ENCODE results near the gene PPP2R2C.

DNA sequence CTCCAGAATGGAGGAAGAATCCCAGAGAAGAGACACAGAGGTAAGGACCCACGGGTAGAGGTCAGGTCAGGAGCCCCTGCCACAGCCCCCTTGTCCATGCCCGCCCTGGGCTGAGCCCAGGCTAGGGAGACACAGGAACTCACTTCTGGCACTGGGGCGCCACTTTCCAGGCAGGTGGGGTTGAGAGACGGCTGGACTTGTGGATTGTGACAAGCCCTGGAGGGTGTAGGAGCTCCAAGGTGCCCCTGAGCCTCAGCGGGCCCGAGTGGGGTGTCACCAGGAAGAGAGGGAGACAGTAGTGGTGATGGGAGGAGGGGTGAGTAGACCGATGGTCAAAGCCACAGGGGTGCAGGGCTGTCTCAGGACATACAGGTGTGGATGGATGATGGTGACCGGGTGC, 143.9 kb downstream of the PPP2R2C start:
- TF ChIP-seq, protein P1, sequence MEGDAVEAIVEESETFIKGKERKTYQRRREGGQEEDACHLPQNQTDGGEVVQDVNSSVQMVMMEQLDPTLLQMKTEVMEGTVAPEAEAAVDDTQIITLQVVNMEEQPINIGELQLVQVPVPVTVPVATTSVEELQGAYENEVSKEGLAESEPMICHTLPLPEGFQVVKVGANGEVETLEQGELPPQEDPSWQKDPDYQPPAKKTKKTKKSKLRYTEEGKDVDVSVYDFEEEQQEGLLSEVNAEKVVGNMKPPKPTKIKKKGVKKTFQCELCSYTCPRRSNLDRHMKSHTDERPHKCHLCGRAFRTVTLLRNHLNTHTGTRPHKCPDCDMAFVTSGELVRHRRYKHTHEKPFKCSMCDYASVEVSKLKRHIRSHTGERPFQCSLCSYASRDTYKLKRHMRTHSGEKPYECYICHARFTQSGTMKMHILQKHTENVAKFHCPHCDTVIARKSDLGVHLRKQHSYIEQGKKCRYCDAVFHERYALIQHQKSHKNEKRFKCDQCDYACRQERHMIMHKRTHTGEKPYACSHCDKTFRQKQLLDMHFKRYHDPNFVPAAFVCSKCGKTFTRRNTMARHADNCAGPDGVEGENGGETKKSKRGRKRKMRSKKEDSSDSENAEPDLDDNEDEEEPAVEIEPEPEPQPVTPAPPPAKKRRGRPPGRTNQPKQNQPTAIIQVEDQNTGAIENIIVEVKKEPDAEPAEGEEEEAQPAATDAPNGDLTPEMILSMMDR (conservative IDR thresholded peaks at IDR 0.05; ENCODE audit: low read depth in 2 of 2): no peak
- TF ChIP-seq EZH2phosphoT487 (IDR thresholded peaks at IDR 0.05; ENCODE audit: unreplicated experiment) (no peak), JUNB (IDR thresholded peaks at IDR 0.05; ENCODE audit: unreplicated experiment) (no peak), EZH2 (IDR thresholded peaks at IDR 0.05; ENCODE audit: low read depth, unreplicated experiment) (no peak), ZNF331 (CRISPR knock-in tag; IDR thresholded peaks at IDR 0.05; ENCODE audit: low read depth) (no peak), CREB1 (CRISPR knock-in tag; IDR thresholded peaks at IDR 0.05; ENCODE audit: low read depth) (no peak), POLR2AphosphoS5 (IDR thresholded peaks at IDR 0.05; ENCODE audit: low read depth) (no peak), NANOG (IDR thresholded peaks at IDR 0.05; ENCODE audit: borderline replicate concordance) (no peak), ZNF114 (CRISPR knock-in tag; IDR thresholded peaks at IDR 0.05) (no peak)
- TF ChIP-seq, protein P2, sequence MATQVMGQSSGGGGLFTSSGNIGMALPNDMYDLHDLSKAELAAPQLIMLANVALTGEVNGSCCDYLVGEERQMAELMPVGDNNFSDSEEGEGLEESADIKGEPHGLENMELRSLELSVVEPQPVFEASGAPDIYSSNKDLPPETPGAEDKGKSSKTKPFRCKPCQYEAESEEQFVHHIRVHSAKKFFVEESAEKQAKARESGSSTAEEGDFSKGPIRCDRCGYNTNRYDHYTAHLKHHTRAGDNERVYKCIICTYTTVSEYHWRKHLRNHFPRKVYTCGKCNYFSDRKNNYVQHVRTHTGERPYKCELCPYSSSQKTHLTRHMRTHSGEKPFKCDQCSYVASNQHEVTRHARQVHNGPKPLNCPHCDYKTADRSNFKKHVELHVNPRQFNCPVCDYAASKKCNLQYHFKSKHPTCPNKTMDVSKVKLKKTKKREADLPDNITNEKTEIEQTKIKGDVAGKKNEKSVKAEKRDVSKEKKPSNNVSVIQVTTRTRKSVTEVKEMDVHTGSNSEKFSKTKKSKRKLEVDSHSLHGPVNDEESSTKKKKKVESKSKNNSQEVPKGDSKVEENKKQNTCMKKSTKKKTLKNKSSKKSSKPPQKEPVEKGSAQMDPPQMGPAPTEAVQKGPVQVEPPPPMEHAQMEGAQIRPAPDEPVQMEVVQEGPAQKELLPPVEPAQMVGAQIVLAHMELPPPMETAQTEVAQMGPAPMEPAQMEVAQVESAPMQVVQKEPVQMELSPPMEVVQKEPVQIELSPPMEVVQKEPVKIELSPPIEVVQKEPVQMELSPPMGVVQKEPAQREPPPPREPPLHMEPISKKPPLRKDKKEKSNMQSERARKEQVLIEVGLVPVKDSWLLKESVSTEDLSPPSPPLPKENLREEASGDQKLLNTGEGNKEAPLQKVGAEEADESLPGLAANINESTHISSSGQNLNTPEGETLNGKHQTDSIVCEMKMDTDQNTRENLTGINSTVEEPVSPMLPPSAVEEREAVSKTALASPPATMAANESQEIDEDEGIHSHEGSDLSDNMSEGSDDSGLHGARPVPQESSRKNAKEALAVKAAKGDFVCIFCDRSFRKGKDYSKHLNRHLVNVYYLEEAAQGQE (IDR thresholded peaks at IDR 0.05; ENCODE audit: unreplicated experiment): no peak
- TF ChIP-seq, protein P3, sequence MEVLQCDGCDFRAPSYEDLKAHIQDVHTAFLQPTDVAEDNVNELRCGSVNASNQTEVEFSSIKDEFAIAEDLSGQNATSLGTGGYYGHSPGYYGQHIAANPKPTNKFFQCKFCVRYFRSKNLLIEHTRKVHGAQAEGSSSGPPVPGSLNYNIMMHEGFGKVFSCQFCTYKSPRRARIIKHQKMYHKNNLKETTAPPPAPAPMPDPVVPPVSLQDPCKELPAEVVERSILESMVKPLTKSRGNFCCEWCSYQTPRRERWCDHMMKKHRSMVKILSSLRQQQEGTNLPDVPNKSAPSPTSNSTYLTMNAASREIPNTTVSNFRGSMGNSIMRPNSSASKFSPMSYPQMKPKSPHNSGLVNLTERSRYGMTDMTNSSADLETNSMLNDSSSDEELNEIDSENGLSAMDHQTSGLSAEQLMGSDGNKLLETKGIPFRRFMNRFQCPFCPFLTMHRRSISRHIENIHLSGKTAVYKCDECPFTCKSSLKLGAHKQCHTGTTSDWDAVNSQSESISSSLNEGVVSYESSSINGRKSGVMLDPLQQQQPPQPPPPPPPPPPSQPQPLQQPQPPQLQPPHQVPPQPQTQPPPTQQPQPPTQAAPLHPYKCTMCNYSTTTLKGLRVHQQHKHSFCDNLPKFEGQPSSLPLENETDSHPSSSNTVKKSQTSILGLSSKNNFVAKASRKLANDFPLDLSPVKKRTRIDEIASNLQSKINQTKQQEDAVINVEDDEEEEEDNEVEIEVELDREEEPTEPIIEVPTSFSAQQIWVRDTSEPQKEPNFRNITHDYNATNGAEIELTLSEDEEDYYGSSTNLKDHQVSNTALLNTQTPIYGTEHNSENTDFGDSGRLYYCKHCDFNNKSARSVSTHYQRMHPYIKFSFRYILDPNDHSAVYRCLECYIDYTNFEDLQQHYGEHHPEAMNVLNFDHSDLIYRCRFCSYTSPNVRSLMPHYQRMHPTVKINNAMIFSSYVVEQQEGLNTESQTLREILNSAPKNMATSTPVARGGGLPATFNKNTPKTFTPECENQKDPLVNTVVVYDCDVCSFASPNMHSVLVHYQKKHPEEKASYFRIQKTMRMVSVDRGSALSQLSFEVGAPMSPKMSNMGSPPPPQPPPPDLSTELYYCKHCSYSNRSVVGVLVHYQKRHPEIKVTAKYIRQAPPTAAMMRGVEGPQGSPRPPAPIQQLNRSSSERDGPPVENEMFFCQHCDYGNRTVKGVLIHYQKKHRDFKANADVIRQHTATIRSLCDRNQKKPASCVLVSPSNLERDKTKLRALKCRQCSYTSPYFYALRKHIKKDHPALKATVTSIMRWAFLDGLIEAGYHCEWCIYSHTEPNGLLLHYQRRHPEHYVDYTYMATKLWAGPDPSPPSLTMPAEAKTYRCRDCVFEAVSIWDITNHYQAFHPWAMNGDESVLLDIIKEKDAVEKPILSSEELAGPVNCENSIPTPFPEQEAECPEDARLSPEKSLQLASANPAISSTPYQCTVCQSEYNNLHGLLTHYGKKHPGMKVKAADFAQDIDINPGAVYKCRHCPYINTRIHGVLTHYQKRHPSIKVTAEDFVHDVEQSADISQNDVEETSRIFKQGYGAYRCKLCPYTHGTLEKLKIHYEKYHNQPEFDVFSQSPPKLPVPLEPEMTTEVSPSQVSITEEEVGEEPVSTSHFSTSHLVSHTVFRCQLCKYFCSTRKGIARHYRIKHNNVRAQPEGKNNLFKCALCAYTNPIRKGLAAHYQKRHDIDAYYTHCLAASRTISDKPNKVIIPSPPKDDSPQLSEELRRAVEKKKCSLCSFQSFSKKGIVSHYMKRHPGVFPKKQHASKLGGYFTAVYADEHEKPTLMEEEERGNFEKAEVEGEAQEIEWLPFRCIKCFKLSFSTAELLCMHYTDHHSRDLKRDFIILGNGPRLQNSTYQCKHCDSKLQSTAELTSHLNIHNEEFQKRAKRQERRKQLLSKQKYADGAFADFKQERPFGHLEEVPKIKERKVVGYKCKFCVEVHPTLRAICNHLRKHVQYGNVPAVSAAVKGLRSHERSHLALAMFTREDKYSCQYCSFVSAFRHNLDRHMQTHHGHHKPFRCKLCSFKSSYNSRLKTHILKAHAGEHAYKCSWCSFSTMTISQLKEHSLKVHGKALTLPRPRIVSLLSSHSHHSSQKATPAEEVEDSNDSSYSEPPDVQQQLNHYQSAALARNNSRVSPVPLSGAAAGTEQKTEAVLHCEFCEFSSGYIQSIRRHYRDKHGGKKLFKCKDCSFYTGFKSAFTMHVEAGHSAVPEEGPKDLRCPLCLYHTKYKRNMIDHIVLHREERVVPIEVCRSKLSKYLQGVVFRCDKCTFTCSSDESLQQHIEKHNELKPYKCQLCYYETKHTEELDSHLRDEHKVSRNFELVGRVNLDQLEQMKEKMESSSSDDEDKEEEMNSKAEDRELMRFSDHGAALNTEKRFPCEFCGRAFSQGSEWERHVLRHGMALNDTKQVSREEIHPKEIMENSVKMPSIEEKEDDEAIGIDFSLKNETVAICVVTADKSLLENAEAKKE (CRISPR knock-in tag; IDR thresholded peaks at IDR 0.05): no peak
- TF ChIP-seq, protein P4, sequence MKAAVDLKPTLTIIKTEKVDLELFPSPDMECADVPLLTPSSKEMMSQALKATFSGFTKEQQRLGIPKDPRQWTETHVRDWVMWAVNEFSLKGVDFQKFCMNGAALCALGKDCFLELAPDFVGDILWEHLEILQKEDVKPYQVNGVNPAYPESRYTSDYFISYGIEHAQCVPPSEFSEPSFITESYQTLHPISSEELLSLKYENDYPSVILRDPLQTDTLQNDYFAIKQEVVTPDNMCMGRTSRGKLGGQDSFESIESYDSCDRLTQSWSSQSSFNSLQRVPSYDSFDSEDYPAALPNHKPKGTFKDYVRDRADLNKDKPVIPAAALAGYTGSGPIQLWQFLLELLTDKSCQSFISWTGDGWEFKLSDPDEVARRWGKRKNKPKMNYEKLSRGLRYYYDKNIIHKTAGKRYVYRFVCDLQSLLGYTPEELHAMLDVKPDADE (IDR thresholded peaks at IDR 0.05): no peak

Data from GM23338 (cell line).